GM12878 (cell line): ENCODE data around the gene ARHGAP40. TPM values are rescaled to one million over a fixed set of nuclear protein-coding genes. Genes with fewer than 3 reads are reported as not detected.

Source experiments
- ATAC-seq: fragments of 200-7000 bp; cut with Tn5 transposase; 3 replicates; pipeline ENCODE4 v1.9.1; 2020; ENCODE audit warnings: mild to moderate bottlenecking, moderate library complexity
- BruUV-seq: library from RNA; stranded (reverse); fragments of 400-500 nt; replicated peaks from 2 replicates; lab custom pipeline; 2021; lab: Mats Ljungman, UMichigan
- CTCF ChIA-PET: fragments of 300-600 bp; sonication (Branson Sonifier 250); formaldehyde crosslinking; extraction: SDS; loops from one replicate; lab custom pipeline; 2021; ENCODE audit warnings: inconsistent platforms; lab: Yijun Ruan, JAX
- POLR2A ChIA-PET: fragments of 350-600 bp; formaldehyde crosslinking; extraction: SDS; loops from one replicate; lab custom pipeline; 2021; ENCODE audit warnings: inconsistent platforms; lab: Charles Lee
- RAD21 ChIA-PET: fragments of 300-600 bp; sonication (Branson Sonifier 250); formaldehyde crosslinking; loops from one replicate; lab custom pipeline; 2023; ENCODE audit warnings: antibody characterized with exemption; ENCODE audit not compliant: unreplicated experiment; lab: Charles Lee
- SMC1A ChIA-PET: fragments of 300-600 bp; sonication (Branson Sonifier 250); formaldehyde crosslinking; loops from one replicate; lab custom pipeline; 2023; ENCODE audit not compliant: unreplicated experiment, uncharacterized antibody; lab: Charles Lee
- DNase-seq: peaks from one replicate; pipeline ENCODE4 v3.0.0-alpha.2; 2011; ENCODE audit warnings: low read depth, low spot score
- FAIRE-seq: peaks from 3 replicates; lab custom pipeline; 2011; peaks lifted over from hg19 to GRCh38; lab: Jason Lieb, UNC
- H2AFZ ChIP-seq: 2 replicates; pipeline ENCODE4 v1.6.0; 2011; ENCODE audit warnings: low read depth, low read length, control low read depth; ENCODE audit not compliant: control insufficient read depth
- H3K27ac ChIP-seq: 2 replicates; pipeline ENCODE4 v1.5.1; 2011; ENCODE audit warnings: control low read depth; ENCODE audit not compliant: control insufficient read depth, insufficient read depth
- H3K27me3 ChIP-seq, 2 experiments: replicated peaks in 1 of 2; 2 replicates each; pipeline versions ENCODE4 v1.6.0 to v1.6.1; 2011; ENCODE audit warnings: low read length in 1 of 2; ENCODE audit not compliant: control insufficient read depth in 2 of 2, insufficient read depth in 2 of 2
- H3K36me3 ChIP-seq, 2 experiments: 2 replicates each; pipeline ENCODE4 v1.5.1; 2011; ENCODE audit warnings: low read length in 1 of 2; ENCODE audit not compliant: control insufficient read depth in 2 of 2, insufficient read depth in 2 of 2
- H3K4me1 ChIP-seq: 2 replicates; pipeline ENCODE4 v1.6.1; 2011; ENCODE audit warnings: mild to moderate bottlenecking, low read length, moderate library complexity, mixed read lengths; ENCODE audit not compliant: control insufficient read depth, insufficient read depth
- H3K4me2 ChIP-seq: 2 replicates; pipeline ENCODE4 v1.6.0; 2011; ENCODE audit warnings: control low read depth; ENCODE audit not compliant: control insufficient read depth, insufficient read depth
- H3K4me3 ChIP-seq: fragments of 200-600 bp; sonication (generic); 2 replicates; pipeline ENCODE4 v1.5.1; 2016
- H3K79me2 ChIP-seq: 2 replicates; pipeline ENCODE4 v1.6.0; 2011; ENCODE audit warnings: low read length; ENCODE audit not compliant: control insufficient read depth, insufficient read depth
- H3K9ac ChIP-seq: 2 replicates; pipeline ENCODE4 v1.8.0; 2011; ENCODE audit warnings: low read length, control low read depth, mixed read lengths; ENCODE audit not compliant: control insufficient read depth, insufficient read depth
- H3K9me3 ChIP-seq: replicated peaks from 3 replicates; pipeline ENCODE4 v1.5.1; 2011; ENCODE audit warnings: mild to moderate bottlenecking, low read length; ENCODE audit not compliant: control insufficient read depth, insufficient read depth
- H4K20me1 ChIP-seq: 2 replicates; pipeline ENCODE4 v1.6.0; 2011; ENCODE audit not compliant: control insufficient read depth, insufficient read depth
- BACH1 ChIP-seq: fragments of 450-650 bp; IDR thresholded peaks from 2 replicates; pipeline ENCODE4 v1.6.1; 2017; ENCODE audit warnings: mild to moderate bottlenecking, borderline replicate concordance
- CBFB ChIP-seq: IDR thresholded peaks from 2 replicates; pipeline ENCODE4 v1.6.1; 2016; ENCODE audit warnings: antibody characterized with exemption, low read depth
- CTCF ChIP-seq, 3 experiments: IDR thresholded peaks in 2 of 3; conservative IDR thresholded peaks in 1 of 3; 2 replicates each; pipeline ENCODE4 v1.5.1; 2011; ENCODE audit warnings: low read depth in 3 of 3, low read length in 3 of 3, mild to moderate bottlenecking in 3 of 3, control low read depth in 2 of 3, moderate library complexity in 2 of 3, inconsistent platforms in 1 of 3, mixed read lengths in 1 of 3; ENCODE audit not compliant: control insufficient read depth in 2 of 3, insufficient read depth in 1 of 3; ENCODE audit errors: extremely low read depth in 1 of 3
- KAT2A ChIP-seq: conservative IDR thresholded peaks from 2 replicates; pipeline ENCODE4 v1.6.1; 2011; ENCODE audit warnings: low read depth, low read length; ENCODE audit not compliant: control insufficient read depth
- MEF2A ChIP-seq: IDR thresholded peaks from 2 replicates; pipeline ENCODE4 v1.6.1; 2011; ENCODE audit warnings: low read depth, mild to moderate bottlenecking, low read length, moderate library complexity; ENCODE audit not compliant: insufficient read depth
- NBN ChIP-seq: fragments of 450-650 bp; IDR thresholded peaks from 2 replicates; pipeline ENCODE4 v1.6.1; 2016
- NFYB ChIP-seq: IDR thresholded peaks from 2 replicates; pipeline ENCODE4 v1.6.1; 2011; ENCODE audit warnings: low read depth, mild to moderate bottlenecking, low read length, improper control_type of control experiment, moderate library complexity; ENCODE audit not compliant: insufficient read depth
- SMC3 ChIP-seq: IDR thresholded peaks from 2 replicates; pipeline ENCODE4 v1.6.1; 2011; ENCODE audit warnings: low read length, improper control_type of control experiment, borderline replicate concordance
- TAF1 ChIP-seq: IDR thresholded peaks from 2 replicates; pipeline ENCODE4 v1.6.1; 2011; ENCODE audit warnings: mild to moderate bottlenecking, low read depth, low read length, borderline replicate concordance
- YY1 ChIP-seq: IDR thresholded peaks from 2 replicates; pipeline ENCODE4 v1.6.1; 2011; ENCODE audit warnings: low read depth, mild to moderate bottlenecking, low read length
- WGBS: methylation state at CpG from one replicate; pipeline ENCODE4 v1.1.6; 2016; ENCODE audit warnings: low lambda C conversion rate; ENCODE audit not compliant: insufficient replicate concordance, insufficient coverage; ENCODE audit errors: missing lambda C conversion rate; 5-methylcytosine and 5-hydroxymethylcytosine counted together
- in situ Hi-C: fragments of 300-500 bp; cut with MboI; formaldehyde crosslinking; loops from 9 replicates; pipeline ENCODE4 v1.14.3; 2018; ENCODE audit warnings: mixed read lengths
- intact Hi-C: fragments of 100-400 bp; cut with micrococcal nuclease; formaldehyde crosslinking; loops from one replicate; pipeline ENCODE4 v1.14.2; 2022; ENCODE audit not compliant: unreplicated experiment
- polyA plus RNA-seq, 11 experiments: library from polyadenylated mRNA; depleted of rRNA in 4 of 11; unstranded in 6 of 11; stranded (reverse) in 5 of 11; fragments of >200 nt; fragmentation: Nextera tagmentation in 4 of 11; fragmentation: Illumina TruSeq in 1 of 11; extraction: Ambion mirVana in 4 of 11; extraction: Trizol in 1 of 11; gene quantifications; 1 replicate in 1 of 11; 2 replicates in 10 of 11; pipeline versions ENCODE4 v1.2.1 to v1.2.3, GENCODE V29; 2011 to 2016; ENCODE audit warnings: inconsistent platforms in 2 of 11, missing spikeins in 2 of 11, low read depth in 1 of 11
- total RNA-seq, 4 experiments: library from RNA; depleted of rRNA in 3 of 4; stranded (reverse); fragments of >200 nt in 3 of 4; fragmentation: Illumina TruSeq in 1 of 4; extraction: Trizol in 1 of 4; gene quantifications; 2 replicates each; pipeline versions ENCODE4 v1.2.1 to v1.2.3, GENCODE V29; 2013 to 2021
- TF ChIP-seq, protein P1 (sequence below): IDR thresholded peaks from 2 replicates; pipeline ENCODE4 v1.6.1; 2011; ENCODE audit warnings: borderline replicate concordance, low read depth, mild to moderate bottlenecking, moderate library complexity, mixed read lengths, low read length; ENCODE audit not compliant: insufficient read depth; ENCODE audit errors: extremely low read length
- TF ChIP-seq, protein P2 (sequence below): IDR thresholded peaks from 2 replicates; pipeline ENCODE4 v1.6.1; 2011; ENCODE audit warnings: borderline replicate concordance, low read depth, mild to moderate bottlenecking, moderate library complexity, low read length; ENCODE audit not compliant: insufficient read depth, poor library complexity, severe bottlenecking

The ARHGAP40 gene
- total and polyA plus RNA-seq, 10 of the 15 experiments (the other 5 are each of a cell fraction or from before 2014, with no cell fraction given), result 0.06 to 0.07 TPM; not detected in 8

- BruUV-seq, result no TSS peak
- ATAC-seq (no peak), DNase-seq (no peak), FAIRE-seq (no peak)
- H3K27ac ChIP-seq, result no peak overlapping the region
- H3K4me2 ChIP-seq, result no peak overlapping the region
- intact Hi-C loops, result no loop called here
- RAD21 ChIA-PET, result no interaction called here
- no peak overlapping the region for H3K4me3 ChIP-seq
- WGBS, result 31% methylated on average over 4 of the region's 4 CpGs
- CTCF ChIA-PET, result no interaction called here
- no peak for TF ChIP-seq NBN
- TF ChIP-seq, protein P1, sequence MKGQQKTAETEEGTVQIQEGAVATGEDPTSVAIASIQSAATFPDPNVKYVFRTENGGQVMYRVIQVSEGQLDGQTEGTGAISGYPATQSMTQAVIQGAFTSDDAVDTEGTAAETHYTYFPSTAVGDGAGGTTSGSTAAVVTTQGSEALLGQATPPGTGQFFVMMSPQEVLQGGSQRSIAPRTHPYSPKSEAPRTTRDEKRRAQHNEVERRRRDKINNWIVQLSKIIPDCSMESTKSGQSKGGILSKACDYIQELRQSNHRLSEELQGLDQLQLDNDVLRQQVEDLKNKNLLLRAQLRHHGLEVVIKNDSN, result no peak
- TF ChIP-seq NFYB, result no peak
- H3K79me2 ChIP-seq, result no peaks in the 10 kb centered on the region
- H3K9ac ChIP-seq, result no peak overlapping the region
- no peaks in the 10 kb centered on the region for H3K4me1 ChIP-seq
- H2AFZ ChIP-seq, result no peak overlapping the region
- H3K27me3 ChIP-seq, result peaks cover 0 to 3% of the 10 kb centered on the region in 2 experiments; a peak in 2 of 4 replicates
- H3K9me3 ChIP-seq, result no peaks in the 10 kb centered on the region
- in situ Hi-C loops, result no loop called here
- no peaks in the 10 kb centered on the region for H3K36me3 ChIP-seq
- no peaks in the 10 kb centered on the region for H4K20me1 ChIP-seq
- POLR2A ChIA-PET, result no interaction called here
- SMC1A ChIA-PET, result no interaction called here
Measured at GRCh38 chr20:38616457-38616856, 14.8 kb downstream of the ARHGAP40 start.

- intact Hi-C loops, result no loop called here
- Histone ChIP-seq H3K27me3 (peaks cover 0 to 3% of the 10 kb centered on the region in 2 experiments; a peak in 2 of 4 replicates), H2AFZ (no peak overlapping the region), H4K20me1 (no peaks in the 10 kb centered on the region), H3K9me3 (no peaks in the 10 kb centered on the region), H3K4me1 (no peaks in the 10 kb centered on the region), H3K27ac (no peak overlapping the region), H3K79me2 (no peaks in the 10 kb centered on the region), H3K36me3 (no peaks in the 10 kb centered on the region), H3K4me2 (no peak overlapping the region), H3K4me3 (no peak overlapping the region), H3K9ac (no peak overlapping the region)
- WGBS, result 54% methylated on average over 16 of the region's 16 CpGs
- ChIA-PET CTCF (no interaction called here), RAD21 (no interaction called here), POLR2A (no interaction called here), SMC1A (no interaction called here)
- DNase-seq (no peak), ATAC-seq (no peak), FAIRE-seq (no peak)
- no TSS peak for BruUV-seq
- in situ Hi-C loops, result no loop called here
- TF ChIP-seq CBFB (no peak), KAT2A (no peak), CTCF (IDR thresholded peaks at IDR 0.05 in 2 of 3, conservative IDR thresholded peaks at IDR 0.05 in 1 of 3; ENCODE audit: control insufficient read depth in 2 of 3, extremely low read depth in 1 of 3, insufficient read depth in 1 of 3, low read depth in 3 of 3, low read length in 3 of 3) (no peak), MEF2A (no peak), TAF1 (no peak), SMC3 (no peak), YY1 (no peak), BACH1 (no peak)
- TF ChIP-seq, protein P2, sequence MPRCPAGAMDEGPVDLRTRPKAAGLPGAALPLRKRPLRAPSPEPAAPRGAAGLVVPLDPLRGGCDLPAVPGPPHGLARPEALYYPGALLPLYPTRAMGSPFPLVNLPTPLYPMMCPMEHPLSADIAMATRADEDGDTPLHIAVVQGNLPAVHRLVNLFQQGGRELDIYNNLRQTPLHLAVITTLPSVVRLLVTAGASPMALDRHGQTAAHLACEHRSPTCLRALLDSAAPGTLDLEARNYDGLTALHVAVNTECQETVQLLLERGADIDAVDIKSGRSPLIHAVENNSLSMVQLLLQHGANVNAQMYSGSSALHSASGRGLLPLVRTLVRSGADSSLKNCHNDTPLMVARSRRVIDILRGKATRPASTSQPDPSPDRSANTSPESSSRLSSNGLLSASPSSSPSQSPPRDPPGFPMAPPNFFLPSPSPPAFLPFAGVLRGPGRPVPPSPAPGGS, result no peak
Measured at GRCh38 chr20:38617011-38617829, 15.6 kb downstream of the ARHGAP40 start.
